Raji (cell line): Measurements from ENCODE around the gene UBE2A.

ENCODE experiments used
- POLR2A ChIP-seq: IDR thresholded peaks from 2 replicates; pipeline ENCODE4 v1.6.1; 2011; ENCODE audit warnings: low read depth, low read length, control low read depth; ENCODE audit not compliant: insufficient read depth

UBE2A gene

DNA sequence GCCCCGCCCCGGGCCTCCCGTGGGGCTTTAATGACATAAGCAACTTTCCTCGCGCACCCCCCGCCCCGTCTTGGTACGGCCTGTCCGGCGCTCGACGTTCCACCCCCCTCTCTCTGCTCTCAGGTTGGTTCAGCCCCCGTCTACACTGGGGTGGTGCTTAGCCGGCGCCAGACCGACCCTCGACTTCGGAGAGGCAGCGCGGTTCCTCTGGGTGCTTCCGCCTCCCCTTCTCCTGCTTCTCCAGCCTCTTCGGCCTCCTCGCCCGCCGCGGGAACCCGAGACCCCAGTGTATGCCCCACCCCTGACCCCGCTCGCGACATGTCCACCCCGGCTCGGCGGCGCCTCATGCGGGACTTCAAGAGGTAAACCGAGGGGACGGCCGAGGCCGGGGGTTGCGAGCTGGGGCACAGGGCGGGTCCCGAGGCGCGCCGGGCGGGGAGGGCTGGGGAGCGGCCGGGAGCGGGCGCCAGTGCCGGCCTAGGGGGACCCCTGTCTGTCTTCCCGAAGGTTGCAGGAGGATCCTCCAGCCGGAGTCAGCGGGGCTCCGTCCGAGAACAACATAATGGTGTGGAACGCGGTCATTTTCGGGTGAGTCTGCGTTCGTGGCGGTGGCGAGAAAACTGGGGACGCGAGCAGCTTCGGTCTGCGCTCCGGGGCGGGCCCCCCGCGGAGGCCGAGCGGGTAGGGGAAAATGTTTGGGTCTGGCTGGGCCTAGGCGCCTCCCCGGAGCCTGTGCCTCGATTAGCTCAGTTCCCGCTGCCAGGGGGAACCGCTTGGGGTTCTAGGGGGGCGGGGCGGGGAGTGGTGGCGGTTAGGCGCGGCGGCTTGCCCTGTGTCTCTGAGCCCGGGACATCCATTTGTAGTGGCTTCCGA is at the start of gene UBE2A:
TSS of gene UBE2A (plus strand) at position 170 of the 873 bp plus-strand sequence. CDS start at position 319, 149 bp downstream.
- peak; percentile 95 for TF ChIP-seq POLR2A

DNA sequence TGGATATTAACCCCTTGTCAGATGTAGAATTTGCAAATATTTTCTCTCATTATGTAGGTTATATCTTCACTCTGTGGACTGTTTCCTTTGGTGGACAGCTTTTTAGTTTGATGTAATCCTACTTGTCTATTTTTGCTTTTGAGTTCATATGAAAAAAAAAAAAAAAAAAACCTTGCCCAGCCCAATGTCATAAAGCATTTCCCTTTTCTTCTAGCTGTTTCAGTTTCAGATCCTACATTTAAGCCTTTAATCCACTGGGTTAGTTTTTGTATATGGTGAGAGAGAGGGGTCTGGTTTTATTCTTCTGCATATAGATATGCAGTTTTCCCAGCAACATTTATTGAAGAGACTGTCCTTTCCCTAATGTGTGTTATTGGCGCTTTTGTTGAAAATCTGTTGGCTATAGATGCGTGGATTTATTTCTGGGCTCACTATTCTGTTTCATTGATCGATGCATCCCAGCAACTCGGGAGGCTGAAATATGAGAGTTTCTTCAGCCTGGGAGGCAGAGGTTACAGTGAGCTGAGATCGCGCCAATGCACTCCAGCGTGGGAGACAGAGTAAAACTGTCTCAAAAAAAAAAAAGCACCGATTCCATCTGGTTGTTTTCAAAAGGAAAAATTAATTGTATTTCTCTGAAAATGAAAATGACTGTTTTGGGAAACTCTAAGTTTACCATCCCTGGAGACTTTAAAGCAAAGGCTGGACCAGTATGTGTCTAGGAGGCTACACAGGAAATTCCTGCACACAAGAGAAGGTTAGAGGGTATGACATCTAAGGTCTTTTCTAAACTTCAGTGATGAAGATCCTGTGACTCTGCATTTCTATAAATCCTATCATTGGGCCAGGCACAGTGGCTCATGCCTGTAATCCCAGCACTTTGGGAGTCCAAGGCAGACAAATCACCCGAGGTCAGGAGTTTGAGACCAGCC is 44.8 kb upstream of the UBE2A start:
- TF ChIP-seq POLR2A, result no peak

DNA sequence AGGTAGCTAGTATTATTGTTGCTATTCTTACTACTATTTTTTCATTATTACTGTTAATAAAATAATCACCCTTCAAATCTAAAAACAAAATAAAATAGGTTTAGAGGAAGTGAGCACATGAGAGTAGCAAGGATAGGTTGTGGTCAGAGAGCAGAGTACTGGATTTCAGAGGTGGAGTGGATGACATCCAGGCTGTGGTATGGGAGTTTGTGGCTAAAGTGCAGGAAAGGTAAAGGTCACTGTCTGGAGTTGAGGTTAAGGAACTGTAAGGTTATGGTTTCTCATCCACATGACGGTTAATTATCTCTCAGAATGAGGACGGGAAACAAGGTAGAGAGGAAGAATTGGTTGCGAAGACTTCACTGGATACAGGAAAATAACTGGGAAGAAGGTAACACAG is 36.9 kb upstream of the UBE2A start:
- TF ChIP-seq POLR2A, result no peak

DNA sequence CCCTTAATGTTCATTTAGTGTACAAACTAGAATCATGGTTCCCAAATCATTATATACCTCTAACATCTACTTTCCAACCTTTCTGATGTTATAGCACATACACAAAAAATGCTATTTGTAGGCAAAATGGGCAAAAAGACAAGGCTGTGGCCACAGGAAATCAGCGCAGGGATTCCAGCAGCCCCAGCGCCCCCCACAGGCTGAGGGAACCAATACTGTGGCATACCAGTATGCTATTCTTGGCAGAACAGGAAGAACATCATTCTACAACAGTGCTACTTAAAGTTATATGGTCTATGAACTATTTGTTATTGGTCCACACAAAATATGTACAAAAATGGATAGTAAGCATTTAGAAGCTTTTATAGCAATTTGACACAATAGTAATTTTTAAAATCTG is 34.5 kb upstream of the UBE2A start:
- TF ChIP-seq POLR2A, result no peak

DNA sequence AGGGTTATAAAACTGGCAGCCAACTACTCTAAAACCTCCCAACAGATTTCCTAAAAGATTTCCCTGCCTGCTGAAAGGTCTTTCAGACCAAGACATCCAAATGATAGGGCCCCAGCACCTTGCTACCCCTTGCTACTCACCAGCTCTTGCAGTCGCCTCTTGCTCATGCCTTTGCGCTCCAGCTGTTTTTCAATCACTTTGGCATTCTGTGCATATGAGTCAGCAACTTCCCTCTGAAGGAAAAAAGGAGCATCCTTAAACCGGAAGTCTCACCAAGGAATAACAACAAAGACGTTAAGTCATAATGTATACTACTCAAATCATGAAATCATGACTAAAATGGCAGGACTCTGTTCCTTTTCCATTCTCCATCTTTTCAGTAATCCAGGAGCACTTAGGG is 33.2 kb upstream of the UBE2A start:
- TF ChIP-seq POLR2A, result no peak

DNA sequence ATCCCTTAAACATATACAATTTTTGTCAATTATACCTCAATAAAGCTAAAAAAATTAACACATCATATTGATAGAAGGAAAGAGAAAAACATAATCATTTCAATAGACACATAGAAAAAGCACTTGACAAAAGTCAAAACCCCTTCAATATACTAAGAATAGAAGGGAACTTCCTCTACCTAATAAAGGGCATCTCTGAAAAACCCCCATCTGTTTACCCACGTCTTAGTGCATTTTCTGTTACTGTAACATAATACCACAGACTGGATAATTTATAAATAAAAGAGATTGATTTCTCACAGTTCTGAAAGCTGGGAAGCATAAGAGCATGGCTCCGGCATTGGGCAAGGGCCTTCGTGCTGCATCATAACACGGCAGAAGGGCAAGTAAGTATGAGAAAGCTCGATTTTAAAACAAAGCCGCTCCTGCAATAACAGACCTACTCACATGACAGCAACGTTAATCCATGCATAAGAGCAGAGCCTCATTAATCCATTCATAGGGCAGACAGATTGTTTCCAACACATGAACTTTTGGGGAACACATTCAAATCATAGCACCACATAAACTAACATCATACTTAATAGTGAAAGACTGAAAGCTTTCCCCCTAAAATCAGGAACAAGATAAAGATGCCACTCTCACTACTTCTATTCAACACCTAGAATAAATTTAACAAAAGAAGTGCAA is 24.9 kb upstream of the UBE2A start:
- TF ChIP-seq POLR2A, result no peak

DNA sequence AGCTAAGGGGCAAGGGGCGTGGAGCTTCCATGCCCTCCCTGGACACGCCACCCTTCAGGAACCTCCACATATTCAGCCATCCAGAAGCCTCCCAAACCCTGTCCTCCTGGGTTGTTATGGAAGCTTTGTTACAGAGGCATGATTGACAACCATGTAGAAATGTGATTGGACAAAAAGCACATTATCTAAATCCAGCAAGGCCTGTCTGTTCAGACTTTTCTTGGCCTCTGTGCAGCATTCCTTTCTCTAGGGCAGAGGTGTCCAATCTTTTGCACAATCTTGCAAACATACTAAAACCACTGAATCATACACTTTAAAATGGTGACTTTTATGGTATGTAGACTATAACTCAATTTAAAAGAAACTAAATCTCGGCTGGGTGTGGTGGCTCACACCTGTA is 21.9 kb upstream of the UBE2A start:
- no peak for TF ChIP-seq POLR2A

DNA sequence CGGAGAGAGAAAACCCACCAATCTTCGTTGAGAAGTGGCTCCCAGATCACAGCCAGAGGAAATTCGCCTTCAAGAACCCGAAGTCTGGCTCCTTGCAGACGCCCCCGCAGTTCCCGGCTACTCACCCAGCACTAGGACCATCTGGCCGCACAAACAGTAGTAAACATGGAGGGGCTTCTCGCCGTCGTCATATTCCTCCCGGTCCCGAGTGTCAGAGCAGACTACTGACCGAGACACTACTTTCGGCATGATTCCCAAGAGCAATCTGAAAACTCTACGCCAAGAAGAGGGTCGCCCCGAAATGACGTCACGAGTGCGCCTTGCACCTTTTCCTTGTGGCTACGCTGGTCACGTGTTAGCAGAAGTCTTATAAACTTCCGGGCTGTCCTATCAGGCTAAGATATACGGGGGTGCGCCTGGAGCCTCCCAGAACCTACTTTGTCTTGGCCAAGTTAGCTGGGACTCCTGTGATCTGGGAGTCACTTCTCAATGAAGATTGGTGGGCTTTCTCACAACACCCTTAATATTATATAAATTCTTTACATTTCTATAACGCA is 9.2 kb upstream of the UBE2A start, which contains the start of gene STEEP1:
TSS of gene STEEP1 (minus strand) at position 303 of the 557 bp plus-strand sequence. CDS start at position 249, 54 bp downstream.
- TF ChIP-seq POLR2A, result peak; percentile 74

DNA sequence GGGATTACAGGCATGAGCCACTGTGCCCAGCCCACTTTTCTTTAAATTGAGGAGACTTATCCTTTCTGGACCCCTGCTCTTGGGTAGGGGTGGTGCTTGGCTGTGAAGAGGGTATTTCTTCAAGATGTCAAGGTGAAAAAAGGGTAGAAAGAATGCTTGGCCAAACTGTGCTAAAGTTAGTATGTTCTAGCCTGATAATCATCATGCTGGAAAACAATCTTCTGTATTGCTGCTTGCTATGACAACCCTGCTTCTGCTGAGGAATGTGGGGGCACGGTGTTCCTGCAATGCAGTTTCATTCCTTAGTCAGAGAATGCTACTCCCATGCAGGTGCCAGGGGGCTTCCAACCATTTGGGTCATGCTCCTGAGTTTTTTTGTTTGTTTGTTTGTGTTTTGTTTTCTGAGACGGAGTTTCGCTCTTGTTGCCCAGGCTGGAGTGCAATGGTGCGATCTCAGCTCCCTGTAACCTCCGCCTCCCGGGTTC is 4.0 kb upstream of the UBE2A start:
- TF ChIP-seq POLR2A, result no peak

DNA sequence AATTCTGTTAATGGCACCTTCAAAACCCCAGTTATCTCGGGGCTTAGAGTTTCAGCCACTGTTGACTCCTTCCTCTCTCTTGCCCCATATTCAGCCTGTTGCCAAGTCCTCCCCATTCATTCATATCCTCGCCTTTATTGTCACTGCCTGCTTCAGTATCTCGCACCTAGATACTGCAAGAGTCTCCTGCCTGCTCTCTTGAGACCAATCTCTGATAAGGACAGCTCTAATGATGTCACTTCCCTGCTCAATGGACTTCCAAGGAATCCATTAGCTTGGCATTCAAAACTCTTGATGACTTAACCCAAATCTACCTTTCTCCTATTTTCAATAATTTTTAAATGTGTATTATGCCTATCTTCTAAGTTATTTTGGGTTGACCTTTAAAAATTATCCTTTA is 1.1 kb upstream of the UBE2A start:
- TF ChIP-seq POLR2A, result no peak

DNA sequence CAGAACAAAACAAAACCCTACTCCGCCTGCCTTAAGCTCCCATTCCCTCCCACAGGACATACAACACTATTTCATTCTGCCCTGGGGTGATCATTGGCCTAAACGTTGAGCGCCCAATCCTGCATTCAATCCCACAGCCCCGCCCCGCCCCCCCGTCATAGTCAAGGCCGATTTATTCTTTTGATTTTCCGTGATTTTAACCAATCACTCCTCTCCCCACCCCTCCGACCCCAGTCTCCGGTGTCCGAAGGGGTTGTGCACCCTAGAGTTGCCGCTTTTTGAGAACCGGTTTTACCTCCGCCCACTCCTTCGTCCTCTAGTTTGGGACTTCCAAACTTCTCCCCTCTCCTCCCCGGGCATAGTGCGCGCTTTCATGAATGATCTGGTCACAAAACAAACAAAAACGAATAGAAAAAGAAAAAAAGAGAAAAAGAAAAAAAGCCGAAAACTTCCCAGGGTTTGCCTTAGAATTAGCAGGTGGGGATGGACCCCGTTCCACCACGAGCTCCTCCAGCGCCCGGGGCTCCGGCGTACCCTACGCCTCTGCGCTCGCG is 446 bp upstream of the UBE2A start:
- no peak for TF ChIP-seq POLR2A

DNA sequence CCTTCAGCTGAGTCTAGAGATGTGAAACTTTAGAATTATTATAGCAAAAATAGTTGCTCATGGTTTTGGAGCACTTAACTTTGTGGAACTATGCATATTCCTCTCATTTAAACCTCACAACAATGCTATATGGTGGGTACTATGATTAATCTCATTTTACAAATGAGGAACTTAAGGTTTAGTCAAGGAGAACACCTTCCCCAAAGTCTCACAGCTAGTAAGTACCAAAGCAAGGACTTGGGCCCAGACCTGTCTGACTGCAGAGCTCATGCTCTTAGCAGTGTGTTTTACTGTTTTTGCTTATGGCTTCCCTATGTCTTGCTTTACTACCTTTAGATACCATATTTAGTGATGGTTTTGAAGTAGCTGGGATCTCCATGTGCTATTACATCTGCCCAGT is 5.1 kb downstream of the UBE2A start:
- no peak for TF ChIP-seq POLR2A

DNA sequence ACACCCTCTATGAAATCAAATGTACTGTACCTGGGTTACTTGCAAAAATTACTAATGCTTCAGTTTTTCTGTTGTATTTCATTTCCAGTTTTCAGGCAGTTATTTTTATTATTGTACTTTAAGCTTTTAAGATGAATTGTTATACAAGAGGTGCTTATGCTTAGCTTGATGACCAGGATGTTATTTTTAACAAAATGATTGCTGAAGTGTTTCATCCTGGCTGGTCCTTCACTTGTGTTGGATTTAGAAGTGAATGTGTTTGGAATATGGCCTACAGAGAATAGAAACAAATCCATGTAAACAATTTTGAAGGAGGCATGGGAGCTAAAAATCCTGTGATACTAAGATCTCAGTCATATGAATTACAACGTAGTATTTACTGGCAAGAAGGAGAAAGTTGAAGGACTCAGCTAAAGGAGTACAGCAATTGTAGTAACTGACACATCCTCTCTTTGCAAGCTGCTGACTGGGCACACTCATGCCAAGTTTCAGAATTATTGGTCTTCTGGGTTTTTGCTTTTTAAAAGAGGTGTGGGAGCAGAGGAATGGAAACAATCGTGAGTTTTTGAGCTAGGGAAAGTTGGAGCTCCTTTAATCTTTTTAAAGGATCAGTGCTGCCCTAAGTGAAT is 9.2 kb downstream of the UBE2A start:
- no peak for TF ChIP-seq POLR2A

DNA sequence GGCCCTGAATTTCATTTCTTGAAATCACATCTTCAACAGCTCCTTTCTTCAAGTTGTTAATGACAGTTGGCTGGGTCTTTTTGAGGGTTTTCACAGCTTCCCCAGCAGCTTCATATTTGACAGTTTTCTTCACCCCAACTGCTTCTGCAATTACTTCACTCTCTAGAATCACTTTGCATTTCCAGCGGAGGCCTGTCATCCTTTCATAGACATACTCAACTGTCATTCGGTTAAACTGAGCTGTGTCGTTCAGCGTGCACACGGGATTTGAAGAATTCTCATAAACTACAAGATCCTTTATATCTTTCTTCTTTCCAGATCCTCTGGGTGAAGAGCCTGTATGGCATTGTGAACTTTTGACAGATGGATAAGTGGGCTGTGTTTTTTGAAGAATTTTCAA is 15.4 kb downstream of the UBE2A start:
- no peak for TF ChIP-seq POLR2A
